CD4-positive, alpha-beta T cell treated with Interleukin-17A for 4 hours (primary cell): ENCODE data around the gene SAMD11.

Source experiments
- DNase-seq: peaks from one replicate; pipeline ENCODE4 v3.0.0-alpha.2; 2020; ENCODE audit warnings: mixed read lengths

SAMD11 gene

DNA sequence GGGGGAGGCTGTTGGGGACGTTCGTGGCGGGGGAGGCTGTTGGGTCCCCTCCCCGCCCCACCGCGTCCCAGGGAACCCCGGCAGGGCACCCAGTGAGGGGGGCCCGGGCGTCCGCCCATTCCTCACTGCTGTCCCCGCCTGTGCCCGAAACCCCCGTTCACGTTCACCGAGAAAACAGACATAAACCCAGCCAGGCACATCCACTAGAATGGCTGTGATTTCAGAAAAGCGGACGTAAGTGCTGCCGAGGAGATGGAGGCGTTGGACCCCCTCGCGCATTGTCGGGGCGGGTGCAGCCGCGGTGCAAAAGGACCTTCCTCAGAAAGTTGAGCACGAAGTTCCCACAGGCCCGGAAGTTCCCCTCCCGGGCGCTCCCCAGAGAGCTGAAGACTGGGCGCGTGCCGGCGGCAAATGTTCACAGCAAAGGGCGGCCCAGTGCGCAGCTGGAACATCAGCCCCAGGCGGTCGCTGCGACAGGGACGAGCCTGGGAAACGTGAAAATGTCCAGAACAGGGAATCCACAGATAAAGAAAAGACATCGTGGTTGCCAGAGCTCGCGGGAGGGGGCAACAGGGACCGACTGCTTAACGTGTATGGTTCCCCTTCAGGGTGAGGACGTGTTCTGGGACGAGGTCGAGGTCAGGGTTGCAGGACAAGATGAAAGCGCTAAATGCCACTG lies 18.5 kb upstream of the SAMD11 start:
- peak; percentile 42 for DNase-seq

DNA sequence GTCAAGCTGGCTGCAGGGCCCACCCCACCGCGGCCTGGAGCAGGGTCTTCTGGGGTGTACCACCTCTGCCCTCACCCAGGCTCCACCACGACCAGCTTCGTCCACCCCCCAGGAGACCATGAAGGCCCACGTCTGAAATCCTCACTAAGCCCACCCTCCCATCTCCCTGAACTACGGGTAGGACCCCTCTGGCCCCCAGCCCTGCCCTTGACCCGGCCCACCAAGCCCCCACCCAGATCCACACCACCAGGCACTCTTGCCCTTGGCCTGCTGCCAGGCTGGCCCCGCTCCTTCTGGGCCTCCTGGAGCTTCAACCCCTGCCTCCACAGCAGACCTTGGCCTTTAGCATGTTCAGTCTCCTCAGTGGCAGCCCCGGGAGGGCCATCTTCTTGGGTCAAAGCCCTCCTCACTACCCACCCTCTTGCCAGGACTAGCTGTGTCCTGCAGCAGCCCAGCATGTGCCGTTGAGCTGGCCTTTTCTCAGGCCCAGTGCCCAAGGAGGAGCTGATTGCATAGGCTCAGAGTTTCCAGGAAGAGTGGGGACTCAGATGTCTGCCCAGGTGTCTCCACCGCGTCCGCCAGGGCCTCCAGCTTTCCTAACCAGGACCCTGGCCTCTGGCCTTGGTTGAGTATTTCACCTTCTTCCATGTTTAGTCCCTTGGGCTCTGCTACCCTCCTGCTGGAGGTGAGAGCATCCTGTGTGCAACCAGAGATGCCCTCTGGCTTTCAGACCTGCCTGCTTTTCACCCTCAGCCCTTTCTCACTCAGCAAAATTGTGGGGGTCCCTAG lies 17.7 kb upstream of the SAMD11 start:
- DNase-seq, result no peak

DNA sequence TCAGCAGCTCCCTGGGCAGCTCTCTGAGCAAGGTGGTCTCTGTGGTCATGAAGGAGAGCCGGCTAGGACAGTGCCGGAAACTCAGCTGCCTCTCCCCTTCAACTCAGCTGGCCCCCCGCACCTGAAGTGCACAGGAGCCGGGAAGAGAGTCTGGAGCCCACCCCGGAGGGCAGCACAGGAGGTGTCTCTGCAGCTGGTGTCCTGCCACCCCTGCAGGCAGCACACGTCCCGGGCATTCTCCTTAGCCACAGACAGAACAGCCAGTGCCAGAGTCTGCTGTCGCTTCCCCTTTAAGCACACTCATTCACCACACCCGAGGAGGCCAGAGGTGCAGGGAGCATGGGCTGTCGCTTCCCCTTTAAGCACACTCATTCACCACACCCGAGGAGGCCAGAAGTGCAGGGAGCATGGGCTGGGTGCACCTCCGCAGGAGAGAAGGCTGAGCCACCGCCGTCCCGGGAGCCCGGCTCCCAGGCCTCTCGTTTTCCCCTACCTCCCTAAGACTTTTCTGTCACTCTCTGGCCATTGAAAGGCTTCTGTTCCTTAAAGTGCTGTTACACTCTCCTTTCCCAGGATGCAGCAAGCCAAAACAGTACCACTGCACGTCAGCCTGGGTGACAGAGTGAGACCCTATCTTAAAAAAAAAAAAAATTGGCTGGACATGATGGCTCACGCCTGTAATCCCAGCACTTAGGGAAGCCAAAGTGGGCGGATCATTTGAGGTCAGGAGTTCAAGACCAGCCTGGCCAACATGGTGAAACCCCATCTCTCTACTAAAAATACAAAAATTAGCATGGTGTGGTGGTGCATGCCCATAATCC lies 16.9 kb upstream of the SAMD11 start:
- no peak for DNase-seq

DNA sequence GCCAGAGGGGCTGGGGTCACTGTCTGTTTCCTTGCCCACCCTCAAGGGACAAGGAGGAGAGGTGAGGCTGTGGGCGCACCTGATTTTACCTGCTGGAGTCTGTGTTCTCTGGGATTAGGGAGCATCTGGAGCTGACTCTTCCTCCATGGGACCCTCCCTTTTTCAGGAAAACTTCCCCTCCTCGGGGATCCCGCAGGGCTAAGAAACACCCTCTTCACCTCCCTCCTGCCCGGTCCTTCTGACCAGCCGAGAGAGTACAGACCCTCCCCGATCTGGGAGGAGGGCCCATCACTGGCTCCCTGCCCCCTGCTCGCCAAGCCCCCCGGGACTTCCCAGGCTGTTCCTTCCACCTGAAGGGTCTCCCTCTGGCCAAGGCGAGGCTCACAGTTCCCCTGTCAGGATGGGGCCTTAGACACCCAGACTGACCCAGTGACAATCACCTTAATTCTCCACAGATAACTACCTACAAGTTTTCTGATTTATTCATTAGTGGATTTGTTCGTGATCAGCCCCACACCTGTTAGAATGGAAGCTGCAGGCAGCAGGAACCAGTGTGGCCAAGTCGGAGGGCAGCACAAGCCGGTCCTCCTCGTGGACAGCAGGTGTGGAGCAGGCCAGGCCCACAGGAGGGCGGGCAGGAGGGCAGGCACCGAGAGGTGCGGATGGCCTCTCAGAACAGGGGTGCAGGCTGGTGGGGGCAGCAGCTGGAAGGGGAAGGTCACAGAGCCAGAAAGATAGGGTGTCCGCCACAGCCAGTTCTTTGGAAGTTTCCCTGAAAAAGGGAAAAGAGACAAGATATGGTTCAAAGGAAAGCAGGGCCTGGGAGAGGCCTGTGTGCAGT lies 15.9 kb upstream of the SAMD11 start:
- no peak for DNase-seq

DNA sequence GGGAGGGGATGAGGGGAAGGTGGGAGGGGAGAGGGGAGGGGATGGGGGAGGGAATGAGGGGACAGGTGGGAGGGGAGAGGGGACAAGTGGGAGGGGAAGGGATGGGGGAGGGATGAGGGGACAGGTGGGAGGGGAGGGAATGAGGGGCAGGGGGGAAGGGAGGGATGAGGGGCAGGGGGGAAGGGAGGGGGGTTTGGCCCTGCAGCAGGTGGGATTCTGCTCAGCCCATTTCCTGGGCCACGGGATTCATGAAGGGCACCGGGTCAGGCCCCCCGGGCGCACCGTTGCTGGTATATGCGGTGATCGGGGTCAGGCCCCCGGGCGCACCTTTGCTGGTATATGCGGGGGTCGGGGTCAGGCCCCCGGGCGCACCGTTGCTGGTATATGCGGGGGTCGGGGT lies 15.1 kb upstream of the SAMD11 start:
- DNase-seq, result no peak

DNA sequence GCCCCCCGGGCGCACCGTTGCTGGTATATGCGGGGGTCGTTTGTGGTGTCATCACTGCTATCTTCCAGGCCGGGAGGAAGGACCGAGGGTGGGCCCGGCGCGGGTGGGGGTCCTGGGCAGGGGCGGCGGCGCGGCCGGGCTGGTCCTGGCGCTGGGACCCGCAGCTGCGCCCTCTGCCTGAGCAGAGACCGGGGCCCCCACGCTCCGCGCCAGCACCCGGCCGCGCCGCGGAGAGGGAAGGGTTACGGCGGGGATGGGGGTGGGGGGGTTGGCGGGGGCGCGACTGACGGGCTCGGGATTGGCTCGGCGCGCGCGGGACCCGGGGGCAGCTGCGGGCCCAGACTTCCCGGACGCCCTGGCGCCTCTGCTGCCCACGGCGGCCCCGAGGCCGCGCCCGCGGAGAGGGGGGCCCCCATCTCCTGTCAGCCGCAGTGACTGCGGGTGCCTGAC lies 13.8 kb upstream of the SAMD11 start:
- no peak for DNase-seq

DNA sequence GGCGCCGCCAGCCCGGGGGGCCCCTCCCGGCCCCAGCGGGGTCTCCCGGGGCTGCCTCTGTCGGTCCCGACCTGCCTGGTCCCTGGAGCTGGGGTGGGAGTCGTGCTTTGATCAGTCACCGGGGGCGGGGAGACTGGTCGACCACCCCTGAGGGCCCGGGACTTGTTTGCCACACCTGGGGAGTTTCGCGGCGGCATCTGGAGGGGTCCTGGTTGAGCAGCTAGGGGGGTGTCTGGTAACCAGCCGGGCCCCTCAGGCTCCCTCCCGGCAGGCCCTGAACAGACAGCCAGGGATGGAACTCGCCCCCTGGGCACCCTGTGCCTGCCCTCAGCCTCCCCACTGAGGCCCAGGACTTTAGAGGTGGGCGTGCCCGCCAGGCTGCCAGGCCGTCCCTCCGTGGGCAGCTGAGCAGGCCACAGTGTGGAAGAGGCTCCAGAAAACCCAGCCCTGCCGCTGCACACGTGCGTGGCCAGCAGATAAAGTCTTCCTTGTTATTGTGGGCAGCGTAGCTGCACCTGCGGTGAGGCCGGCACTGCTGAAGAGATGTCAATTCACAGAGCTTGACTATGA lies 13.3 kb upstream of the SAMD11 start:
- no peak for DNase-seq

DNA sequence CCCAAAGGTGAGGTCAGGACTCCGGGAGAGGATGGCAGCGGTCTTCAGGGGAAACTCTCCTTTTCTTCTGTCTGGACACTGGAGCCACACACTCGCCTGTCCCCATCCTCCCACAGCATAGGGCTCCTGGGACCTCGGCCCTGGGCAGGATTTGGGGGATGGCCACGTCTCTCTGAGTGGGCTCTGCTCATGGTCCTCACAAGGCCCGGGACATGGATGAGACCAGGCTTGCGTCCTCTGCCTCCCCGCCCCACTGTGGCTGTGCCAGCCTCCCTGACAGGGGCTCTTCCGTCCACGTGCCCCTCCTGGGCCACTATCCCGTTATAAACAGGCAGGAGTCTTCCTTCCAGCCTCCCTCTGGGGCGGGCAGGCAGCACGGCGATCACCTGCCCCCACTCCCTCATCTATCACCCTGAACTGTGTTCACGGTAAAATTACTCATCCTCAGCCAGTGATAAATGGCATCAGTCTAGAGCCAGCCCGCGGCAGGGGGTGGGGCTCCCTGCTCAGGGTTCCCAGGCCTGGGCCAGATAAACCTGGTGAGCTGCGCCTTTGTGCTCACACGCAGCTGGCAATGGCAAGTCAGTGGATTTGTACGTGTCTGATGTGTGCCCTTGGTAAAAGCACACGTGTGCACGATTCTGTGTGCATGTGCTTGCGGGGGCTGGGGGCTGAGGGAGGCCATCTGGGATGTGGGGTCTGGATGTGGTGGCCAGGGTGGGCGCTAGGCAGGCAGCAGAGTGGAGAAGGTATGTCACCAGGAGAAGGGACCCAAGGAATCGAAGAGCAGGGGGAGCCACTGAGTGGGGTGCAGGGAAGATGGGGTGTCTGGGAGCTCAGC lies 12.6 kb upstream of the SAMD11 start:
- DNase-seq, result no peak

DNA sequence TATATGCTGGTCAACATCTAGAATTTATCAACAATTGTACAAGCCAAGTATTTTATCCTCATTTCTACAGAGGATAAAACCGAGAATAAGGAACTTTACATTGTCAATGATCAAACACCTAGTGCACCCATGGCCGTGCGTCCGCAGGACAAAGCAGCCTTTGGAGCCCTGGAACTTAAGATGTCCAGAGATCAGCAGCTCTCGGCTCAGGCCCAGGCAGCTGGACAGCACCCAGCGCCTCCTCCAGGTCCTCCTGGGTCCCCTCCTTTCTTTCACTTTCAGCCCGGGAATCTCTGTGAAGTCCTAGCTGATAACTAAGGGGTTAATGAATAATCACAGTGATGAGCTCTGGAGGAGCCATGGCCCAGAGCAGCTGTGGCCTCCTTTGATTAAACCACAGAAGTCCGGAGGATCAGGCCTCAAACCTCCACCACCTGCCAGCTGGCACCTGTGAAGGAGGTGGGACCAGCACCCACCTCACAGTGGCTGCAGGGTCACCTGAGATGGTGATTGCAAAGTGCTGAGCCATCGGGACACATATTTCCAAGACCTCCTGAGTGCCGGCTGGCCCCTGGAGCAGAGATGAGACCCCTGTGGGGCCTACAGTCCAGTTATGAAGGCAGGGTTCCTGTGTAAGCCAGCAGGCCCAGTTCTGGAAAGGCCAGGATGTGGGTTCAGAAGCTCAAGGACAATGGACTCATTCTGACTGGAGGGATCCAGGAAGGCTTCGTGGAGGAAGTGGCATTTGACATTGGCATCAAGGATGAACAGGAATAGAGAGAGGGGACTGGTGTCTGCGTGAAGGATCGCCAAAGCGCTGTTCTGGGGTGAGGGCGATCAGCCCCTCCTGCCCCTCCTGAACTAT lies 11.6 kb upstream of the SAMD11 start:
- no peak for DNase-seq

DNA sequence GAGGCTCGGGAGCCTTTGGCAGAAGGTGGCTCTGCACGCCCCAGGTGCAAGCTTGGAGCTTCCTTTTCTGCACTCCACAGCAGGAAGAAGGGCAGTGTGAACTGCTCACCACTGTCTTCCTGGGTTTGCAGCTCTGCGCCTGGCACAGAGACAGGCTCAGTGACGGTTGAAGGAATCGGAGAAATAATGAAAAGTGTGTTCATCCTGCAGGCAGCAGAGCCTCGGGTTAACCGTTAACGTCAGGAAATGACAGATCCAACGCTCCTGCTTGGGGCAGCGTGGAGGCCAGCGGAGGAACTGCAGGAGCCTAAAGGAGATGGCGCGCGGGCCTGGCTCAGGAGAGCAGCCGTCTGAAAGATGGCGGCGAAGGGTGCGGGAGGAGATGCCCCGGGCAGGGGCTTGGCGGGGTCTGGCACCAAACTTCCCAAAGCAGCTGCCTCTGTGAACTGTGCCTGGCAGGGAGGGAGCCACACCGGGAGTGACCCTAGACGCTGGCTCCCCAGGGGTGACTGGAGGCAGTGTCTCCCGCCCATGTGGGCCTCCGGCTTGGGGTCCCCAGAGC lies 10.9 kb upstream of the SAMD11 start:
- DNase-seq, result no peak

DNA sequence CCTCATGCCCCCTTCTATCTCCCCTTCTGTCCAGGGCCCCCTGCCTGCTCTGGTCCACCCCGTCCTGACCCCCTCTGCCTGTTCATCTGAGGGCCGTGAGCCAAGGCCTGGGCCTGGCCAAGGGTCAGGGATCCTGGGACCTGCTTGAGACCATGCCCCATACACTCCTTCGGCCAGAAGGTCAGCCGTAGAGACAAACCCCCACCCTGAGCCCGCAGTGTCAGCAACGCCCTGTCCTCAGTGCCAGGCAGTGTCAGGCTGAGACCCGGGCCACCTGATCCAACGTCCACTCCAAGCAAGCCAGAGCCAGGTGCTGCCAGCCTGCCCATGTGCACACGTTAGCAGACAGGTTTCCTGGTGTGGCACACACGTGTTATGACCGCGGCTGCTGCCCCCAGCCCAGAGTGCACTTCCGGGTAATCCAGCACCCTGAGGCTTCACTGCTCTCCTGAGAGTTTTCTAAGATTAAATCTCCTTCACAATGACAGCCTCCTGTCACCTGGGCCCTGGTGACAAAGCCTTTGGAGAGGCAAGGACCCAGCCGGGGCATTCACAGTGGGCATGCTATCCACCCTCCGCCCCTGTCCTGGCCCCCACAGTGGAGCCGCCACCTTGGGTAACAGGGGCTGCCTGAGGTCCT lies 10.1 kb upstream of the SAMD11 start:
- no peak for DNase-seq

DNA sequence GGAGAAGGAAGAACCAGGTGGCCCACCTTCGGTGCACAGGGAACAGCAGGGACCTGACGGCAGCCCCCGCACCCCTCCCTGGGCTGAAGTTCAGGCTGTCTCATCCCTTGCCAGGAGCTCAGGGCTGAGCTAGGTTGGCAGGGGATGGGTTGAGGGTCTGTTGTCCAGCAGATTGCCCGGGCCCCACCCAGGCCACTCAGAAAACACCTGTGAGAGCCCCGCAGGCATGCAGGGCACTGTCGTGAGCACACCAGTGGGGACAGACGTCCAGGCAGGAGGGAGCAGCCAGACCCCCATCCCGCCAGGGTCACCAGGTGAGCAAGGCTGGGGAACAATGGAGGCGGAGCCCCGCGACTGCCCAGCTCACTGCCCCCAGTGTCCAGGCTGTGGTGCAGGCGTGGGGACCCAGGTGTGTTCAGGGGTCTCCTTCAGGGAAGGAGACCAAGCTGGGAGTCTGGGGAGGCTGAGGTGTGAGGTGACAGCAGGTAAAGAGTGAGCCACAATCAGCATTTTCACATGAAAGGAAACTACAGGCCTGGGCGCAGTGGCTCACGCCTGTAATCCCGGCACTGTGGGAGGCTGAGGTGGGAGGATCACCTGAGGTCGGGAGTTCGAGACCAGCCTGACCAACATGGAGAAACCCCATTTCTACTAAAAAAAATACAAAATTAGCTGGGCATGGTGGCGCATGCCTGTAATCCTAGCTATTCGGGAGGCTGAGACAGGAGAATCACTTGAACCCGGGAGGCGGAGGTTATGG lies 9.4 kb upstream of the SAMD11 start:
- no peak for DNase-seq

DNA sequence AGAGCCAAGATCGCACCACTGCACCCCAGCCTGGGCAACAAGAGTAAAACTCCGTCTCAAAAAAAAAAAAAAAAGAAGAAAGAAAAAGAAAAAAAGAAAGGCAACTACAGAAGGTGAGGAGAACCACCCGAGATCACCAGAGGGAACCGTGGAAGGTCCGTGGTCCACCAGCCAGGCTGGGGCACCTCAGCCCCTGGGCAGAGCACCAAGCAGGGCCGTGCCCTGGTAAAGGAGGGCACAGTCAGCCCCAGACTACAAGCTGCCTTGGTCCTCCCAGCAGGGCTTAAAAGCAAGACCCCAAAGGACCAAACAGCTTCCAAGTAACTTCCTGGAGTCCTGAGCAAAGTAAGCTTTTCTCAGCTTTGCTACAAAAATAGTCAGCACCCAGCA lies 8.8 kb upstream of the SAMD11 start:
- no peak for DNase-seq

DNA sequence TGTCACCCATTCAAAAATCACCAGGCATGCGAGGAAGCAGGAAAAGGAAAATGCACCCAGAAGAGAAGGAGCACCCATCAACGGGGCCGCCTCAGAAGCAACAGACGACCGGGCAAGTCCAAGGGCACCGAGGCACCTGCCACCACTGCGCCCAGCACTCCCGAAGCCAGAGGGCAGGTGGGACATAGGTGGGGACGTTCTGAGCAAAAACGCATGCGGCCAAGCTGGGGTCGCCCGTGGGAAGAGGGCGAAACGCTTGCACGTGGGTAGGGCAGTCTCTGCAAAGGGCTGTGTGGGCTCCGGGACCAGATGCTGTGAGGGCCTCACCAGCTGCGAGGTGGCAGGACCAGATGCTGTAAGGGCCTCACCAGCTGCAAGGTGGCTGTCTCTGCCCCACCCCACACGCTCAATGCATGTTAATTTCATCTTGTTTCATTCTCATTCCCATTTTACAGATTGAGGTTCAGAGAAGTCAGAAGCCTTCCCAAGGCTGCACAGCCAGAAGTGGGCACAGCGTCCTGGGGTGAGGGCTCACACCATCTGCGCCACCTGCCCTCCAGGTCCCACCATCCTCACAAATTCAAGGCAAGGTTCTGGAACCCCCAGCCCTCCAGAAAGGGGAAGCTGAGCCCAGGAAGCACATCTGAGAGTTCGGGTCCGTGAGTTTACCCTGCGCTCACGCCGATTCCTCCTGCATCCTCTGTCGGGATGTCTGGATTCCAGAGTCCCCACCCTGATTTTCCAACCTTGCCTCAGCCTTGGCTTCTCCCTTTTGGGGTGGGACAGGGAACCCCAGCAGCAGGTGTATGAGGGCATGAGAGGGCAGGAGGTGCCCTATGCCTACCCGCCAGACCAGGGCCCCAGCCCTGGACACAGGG lies 8.2 kb upstream of the SAMD11 start:
- DNase-seq, result no peak

DNA sequence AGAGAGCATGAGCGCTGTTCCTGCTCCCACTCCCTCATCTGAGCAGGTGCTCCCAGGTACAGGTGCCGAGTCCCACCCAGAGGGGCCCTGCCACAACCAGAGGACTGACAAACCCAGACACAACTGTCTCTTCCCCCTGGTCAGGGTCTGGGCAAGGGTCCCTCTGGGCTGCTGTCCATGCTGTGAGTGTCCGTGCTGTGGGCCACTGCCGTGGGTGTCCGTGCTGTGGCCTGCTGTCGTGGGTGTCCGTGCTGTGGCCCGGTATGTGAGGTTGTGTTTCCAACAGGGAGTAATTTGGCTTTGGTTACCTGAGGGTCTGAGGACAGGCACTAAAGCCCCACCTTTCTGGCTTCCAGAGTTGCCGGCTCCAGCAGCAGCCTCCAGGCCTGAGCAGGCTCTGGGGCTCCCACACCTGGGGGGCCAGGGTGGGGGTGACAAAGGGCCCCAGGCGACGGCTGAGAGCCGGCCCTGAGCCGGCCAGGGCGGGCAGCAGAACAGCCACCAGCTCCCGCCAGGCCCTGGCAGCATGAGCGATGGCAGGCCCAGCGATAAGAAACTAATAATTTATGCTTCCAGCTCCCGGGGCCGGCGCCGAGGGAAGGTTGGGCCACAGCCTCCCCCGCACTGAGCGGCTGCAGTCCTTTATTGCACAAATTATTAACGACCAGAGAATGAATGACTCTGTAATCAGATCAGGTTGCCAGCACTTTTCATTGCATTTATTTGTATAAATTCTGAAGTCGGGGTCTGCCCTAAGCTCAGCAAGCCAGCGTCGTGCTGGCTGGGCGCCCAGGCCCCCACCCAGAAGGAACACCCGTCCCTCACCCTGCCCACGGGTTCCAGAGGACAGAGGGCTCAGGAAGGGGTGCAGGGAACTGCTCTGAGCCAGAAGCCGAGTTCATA lies 7.3 kb upstream of the SAMD11 start:
- DNase-seq, result no peak

DNA sequence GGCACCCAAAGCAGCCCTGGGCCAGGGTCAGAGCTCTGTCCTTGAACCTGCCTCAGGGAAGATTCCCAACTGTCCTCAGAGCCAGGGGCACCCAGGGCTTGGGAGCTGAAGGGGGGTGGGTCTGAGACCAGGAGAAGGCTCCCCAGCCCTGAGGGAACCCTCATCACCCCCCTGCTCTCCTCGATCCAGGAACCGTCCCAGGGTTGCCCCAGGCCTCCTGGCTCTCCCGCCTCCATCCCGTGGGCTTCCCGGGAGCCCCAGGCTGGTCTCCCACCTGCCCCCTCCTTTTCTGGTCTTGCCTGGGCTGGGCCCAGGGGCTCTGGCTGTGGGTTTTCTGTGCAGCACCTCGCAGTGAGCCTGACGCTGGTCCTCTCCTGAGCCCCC lies 6.7 kb upstream of the SAMD11 start:
- DNase-seq, result no peak
